DMS153 treated with DMSO at 0.1 percent for 48 hours (cell line): ENCODE measurements around the gene GIMAP1.

Experiments used
- DNase-seq: peaks from one replicate; lab custom pipeline; 2025; ENCODE audit not compliant: unreplicated experiment; lab: John Stamatoyannopoulos, UW

Gene GIMAP1

GRCh38 chr7:150745876-150746275, 29.5 kb downstream of the GIMAP1 start:
- DNase-seq, result no peak

GRCh38 chr7:150746921-150747320, 30.5 kb downstream of the GIMAP1 start:
- DNase-seq, result no peak

- DNase-seq, result no peak
Measured at GRCh38 chr7:150748376-150748775, 32.0 kb downstream of the GIMAP1 start.

GRCh38 chr7:150751702-150752101, 35.3 kb downstream of the GIMAP1 start:
- DNase-seq, result no peak

- DNase-seq, result no peak
Measured at GRCh38 chr7:150753239-150753638, 36.8 kb downstream of the GIMAP1 start.

- no peak for DNase-seq
Measured at GRCh38 chr7:150753826-150754603, 37.6 kb downstream of the GIMAP1 start.

- no peak for DNase-seq
Measured at GRCh38 chr7:150754951-150755350, 38.5 kb downstream of the GIMAP1 start.

GRCh38 chr7:150755473-150756099, 39.2 kb downstream of the GIMAP1 start:
- DNase-seq, result no peak

- DNase-seq, result no peak
Measured at GRCh38 chr7:150756166-150756565, 39.8 kb downstream of the GIMAP1 start.

GRCh38 chr7:150756858-150757257, 40.4 kb downstream of the GIMAP1 start:
- DNase-seq, result no peak

GRCh38 chr7:150759479-150759878, 43.1 kb downstream of the GIMAP1 start:
- no peak for DNase-seq

GRCh38 chr7:150766334-150766709, 49.9 kb downstream of the GIMAP1 start:
- no peak for DNase-seq

GRCh38 chr7:150769768-150770167, 53.4 kb downstream of the GIMAP1 start:
- DNase-seq, result no peak
